Left kidney (tissue), 2 donors: ENCODE measurements around the gene XYLT1. TPM values are rescaled to one million over a fixed set of nuclear protein-coding genes. Genes with fewer than 3 reads are reported as not detected.
"Not testable (repeated sequence)": the region's sequence is repeated elsewhere in the genome, so short reads cannot be mapped to it uniquely, and the experiment has no call there.

Experiments used
- DNase-seq: peaks from one replicate; pipeline ENCODE4 v3.0.0-alpha.2; 2013
- polyA plus RNA-seq: library from polyadenylated mRNA; unstranded; fragments of 120-200 nt; gene quantifications from one replicate; pipeline ENCODE4 v1.2.1, GENCODE V29; 2013; ENCODE audit not compliant: insufficient read length

The XYLT1 gene
- polyA plus RNA-seq, 1 donor = 7.9 TPM

- not testable (repeated sequence) for DNase-seq
Observed at GRCh38 chr16:17335406-17335805, 135.4 kb downstream of the XYLT1 start.

GRCh38 chr16:17334096-17334495 lies 136.7 kb downstream of the XYLT1 start:
- DNase-seq = no peak

DNA sequence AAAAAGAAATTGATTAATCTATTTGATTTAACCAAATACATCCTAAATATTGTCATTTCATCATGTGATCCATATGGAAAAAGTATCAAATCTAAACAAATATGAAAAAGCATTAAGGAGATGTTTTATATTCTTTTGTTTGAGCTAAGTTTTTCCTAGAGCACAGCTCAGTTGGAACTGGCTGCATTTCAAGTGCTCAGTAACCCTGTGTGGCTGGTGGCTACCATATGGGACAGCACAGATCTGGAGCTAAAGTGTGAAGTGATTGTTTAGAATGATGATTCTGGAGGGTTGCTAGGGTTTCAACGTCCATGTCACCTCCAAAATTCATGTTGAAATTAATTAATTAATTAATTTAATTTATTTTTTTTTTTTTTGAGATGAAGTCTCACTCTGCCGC lies 137.5 kb downstream of the XYLT1 start:
- no peak for DNase-seq

GRCh38 chr16:17331991-17332390 lies 138.8 kb downstream of the XYLT1 start:
- no peak for DNase-seq

- DNase-seq = no peak
Observed at GRCh38 chr16:17331071-17331607, 139.6 kb downstream of the XYLT1 start.

DNA sequence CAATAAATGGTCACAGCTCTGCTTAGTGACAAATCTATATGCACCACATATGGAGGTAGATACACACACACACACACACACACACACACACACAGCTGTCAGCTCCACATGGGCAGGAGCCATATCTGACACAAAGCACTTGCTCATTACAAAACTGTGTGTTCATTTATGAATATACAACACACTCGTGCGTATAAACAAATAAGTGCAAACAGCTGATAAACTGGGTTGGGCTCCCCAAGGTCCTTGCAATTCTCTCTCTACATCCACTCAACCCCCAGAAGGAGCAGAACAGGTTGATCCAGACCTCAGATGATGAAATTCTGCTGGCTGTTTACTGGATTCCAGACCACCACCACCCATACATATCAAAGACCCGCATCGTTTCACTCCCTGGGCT lies 140.7 kb downstream of the XYLT1 start:
- no peak for DNase-seq

DNA sequence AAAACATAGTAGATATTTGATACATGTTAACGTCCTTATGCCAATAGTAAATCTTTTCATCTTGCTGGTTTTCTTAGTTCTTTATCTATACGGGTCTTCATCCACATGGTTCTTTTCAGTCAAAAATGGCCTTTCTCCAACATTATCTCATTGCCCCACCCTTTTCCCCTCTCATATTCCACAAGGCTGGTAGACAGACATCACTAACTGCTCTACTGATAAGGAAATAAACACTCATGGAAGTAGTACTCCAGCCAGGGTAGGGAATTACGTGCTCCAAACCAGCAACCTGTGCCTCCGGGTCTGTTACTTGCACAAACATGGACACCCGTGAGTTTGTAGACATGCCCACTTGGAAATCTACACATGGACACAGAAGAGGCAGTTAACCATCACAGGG lies 141.4 kb downstream of the XYLT1 start:
- DNase-seq = no peak

- DNase-seq = no peak
Observed at GRCh38 chr16:17328932-17329331, 141.8 kb downstream of the XYLT1 start.

- no peak for DNase-seq
Observed at GRCh38 chr16:17327664-17328335, 143.0 kb downstream of the XYLT1 start.

- DNase-seq = no peak
Observed at GRCh38 chr16:17325476-17326143, 145.2 kb downstream of the XYLT1 start.

GRCh38 chr16:17324451-17324850 lies 146.3 kb downstream of the XYLT1 start:
- DNase-seq = no peak

DNA sequence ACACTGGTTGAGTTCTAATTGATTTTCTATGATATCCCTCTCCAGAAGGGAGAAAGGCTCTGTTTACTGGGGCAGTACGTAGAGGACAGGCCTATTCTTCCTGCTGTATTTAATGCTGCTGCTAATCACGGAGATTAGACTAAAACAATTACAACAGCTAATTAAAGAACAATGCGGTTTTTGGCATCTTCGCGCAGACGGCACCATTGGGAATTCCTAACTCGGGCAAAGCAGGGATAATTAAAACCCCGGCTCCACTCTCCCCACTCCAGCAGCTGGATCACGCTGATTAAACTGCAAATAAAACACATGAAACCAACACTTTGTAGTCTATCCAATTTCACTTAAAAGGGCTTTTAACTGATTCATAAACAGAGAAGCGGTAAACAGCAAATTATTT lies 147.6 kb downstream of the XYLT1 start:
- no peak for DNase-seq

- no peak for DNase-seq
Observed at GRCh38 chr16:17321824-17322223, 148.9 kb downstream of the XYLT1 start.

GRCh38 chr16:17320009-17320408 lies 150.8 kb downstream of the XYLT1 start:
- DNase-seq = no peak

DNA sequence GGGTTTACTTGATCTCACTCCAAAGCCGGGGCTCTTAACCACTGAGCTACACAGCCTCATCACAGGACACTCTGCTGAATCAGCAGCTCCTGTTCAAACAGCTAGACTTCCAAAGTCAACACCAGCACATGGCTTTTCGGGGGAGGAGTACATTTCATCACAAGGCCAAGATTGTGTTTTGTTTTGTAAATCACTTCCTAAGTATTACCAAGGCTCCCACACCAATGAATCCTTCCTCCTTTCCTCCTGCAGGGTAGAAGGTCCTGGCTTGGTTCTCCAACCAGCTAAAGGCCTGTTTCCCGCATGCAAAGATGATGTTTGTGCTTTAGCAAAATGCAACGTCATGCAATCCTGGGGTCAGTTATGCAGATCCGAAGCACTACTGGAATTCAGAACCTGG lies 152.5 kb downstream of the XYLT1 start:
- no peak for DNase-seq

DNA sequence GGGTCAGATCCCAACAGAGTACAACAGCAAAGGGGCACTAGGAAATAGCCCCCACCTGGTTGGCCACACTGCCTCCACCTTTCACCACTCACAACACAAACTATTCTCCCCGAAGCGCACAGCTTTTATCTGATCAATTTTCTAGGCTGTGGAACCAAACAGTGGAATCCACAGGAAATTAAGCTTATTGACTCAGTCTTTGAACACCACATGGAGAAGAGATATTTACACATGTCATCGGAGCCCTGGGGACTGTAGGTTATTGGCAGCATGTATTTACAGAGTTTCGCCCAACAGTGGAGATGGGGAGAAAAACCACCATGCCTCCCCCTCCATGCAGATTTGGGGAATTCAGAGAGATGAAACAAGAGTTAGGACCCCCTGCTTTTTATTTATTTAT lies 154.8 kb downstream of the XYLT1 start:
- DNase-seq = no peak

- DNase-seq = no peak
Observed at GRCh38 chr16:17313793-17314547, 156.8 kb downstream of the XYLT1 start.

DNA sequence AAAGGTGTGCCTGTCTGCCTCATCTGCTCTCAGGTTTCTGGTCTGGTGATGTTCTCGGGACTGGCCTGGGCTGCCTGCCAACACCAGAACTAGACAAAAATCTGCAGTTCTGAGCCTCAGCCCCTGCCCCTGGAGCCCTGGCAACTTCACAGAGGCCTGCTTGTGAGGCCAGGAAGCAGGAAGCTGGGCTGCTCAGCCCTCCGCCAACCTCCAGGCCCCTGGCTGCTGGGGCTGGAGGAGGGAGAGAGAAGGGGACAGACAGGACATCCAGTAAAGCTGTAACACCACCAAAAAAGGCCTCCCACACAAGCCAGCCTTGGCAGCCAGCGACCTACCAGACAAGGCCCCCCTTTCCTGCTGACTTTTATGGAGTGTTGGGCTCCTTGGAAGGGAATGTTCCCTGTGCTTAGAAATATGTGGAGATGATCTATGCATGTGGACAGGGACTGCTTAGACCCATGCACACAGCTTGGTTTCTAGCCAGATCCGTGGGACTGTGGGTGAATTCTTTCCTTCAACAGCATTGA lies 157.6 kb downstream of the XYLT1 start:
- no peak for DNase-seq

GRCh38 chr16:17312094-17312710 lies 158.6 kb downstream of the XYLT1 start:
- no peak for DNase-seq

DNA sequence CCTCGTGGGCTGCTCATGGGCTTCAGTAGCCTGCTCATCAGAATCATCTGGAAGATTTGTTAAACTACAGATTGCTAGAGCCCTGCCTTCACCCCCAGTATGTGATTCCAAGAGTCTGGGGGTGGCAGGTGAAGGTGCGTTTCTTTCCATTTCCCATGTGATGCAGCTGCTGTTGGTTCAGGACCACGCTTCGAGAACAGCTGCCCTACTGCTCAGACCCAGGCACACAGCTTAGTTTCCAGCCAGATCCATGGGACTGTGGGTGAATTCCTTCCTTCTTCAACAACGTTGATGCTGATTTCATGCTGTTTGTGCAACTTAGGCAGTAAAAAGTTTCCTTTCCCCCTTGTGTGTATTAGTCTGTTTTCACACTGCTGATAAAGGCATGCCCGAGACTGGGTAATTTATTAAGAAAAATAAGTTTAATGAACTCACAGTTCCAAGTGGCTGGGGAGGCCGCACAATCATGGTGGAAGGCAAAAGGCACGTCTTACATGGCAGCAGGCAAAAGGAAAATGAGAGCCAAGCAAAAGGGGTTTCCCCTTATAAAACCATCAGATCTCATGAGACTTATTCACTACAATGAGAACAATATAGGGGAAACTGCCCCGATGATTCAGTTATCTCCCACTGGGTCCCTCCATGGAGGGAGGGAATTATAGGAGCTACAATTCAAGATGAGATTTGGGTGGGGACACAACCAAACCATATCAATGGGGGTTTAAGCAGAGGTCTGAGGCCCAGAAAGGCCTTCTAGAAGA lies 159.2 kb downstream of the XYLT1 start:
- DNase-seq = no peak

DNA sequence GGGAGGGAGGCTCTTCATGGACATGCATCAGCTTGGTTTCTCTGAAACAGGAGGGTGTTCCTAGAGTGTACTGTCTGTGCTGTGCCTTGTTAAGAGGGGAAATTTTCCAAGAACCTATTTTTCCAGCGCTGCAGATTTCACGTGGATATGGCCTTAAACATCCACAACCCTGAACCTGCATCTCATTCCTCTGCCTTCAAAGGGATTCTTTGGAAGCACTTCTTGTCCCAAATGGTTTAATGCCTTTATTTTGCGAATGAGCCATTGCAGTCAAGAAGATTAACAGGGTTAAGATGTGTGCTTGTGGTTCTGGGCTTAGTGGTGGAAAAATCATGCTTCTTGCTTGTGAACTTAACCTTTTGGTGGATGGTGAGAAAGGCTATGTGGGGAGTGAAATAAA lies 161.2 kb downstream of the XYLT1 start:
- no peak for DNase-seq

- DNase-seq = no peak
Observed at GRCh38 chr16:17308186-17308585, 162.6 kb downstream of the XYLT1 start.
